SK-N-SH treated with all-trans-retinoic acid at 6 μM for 48 hours (cell line): ENCODE data around the gene YJU2.
"Not testable (repeated sequence)": the region's sequence is repeated elsewhere in the genome, so short reads cannot be mapped to it uniquely, and the experiment has no call there.

Experiments
- ATAC-seq: fragments of 200-7000 bp; cut with Tn5 transposase; 3 replicates; pipeline ENCODE4 v1.9.1; 2020; ENCODE audit warnings: mild to moderate bottlenecking, moderate library complexity
- ARNTL ChIP-seq: fragments of 450-650 bp; formaldehyde crosslinking; IDR thresholded peaks from 2 replicates; pipeline ENCODE4 v1.5.0; 2020; ENCODE audit warnings: low read depth, mild to moderate bottlenecking, moderate library complexity, borderline replicate concordance
- BACH2 ChIP-seq: fragments of 250-450 bp; sonication (Bioruptor Pico); IDR thresholded peaks from 2 replicates; pipeline ENCODE4 v1.9.0; 2021; ENCODE audit warnings: mild to moderate bottlenecking, borderline replicate concordance
- CREB5 ChIP-seq: fragments of 250-450 bp; sonication (Bioruptor Pico); IDR thresholded peaks from 2 replicates; pipeline ENCODE4 v1.5.1; 2020; ENCODE audit warnings: low read depth, mild to moderate bottlenecking, moderate library complexity
- CSDC2 ChIP-seq: fragments of 250-450 bp; sonication (Bioruptor Pico); IDR thresholded peaks from 2 replicates; pipeline ENCODE4 v1.5.0; 2020; ENCODE audit warnings: mild to moderate bottlenecking, moderate library complexity
- CSRNP3 ChIP-seq: fragments of 250-450 bp; sonication (Bioruptor Pico); IDR thresholded peaks from 2 replicates; pipeline ENCODE4 v1.5.1; 2021; ENCODE audit warnings: mild to moderate bottlenecking, moderate library complexity
- ESRRG ChIP-seq: fragments of 250-450 bp; sonication (Bioruptor Pico); IDR thresholded peaks from 2 replicates; pipeline ENCODE4 v1.6.1; 2021; ENCODE audit warnings: mild to moderate bottlenecking
- GLIS3 ChIP-seq: fragments of 250-450 bp; sonication (Bioruptor Pico); IDR thresholded peaks from 2 replicates; pipeline ENCODE4 v1.5.0; 2020; ENCODE audit warnings: mild to moderate bottlenecking, moderate library complexity
- OSR1 ChIP-seq: fragments of 250-450 bp; sonication (Bioruptor Pico); IDR thresholded peaks from 2 replicates; pipeline ENCODE4 v1.8.0; 2022; ENCODE audit warnings: moderate library complexity, mild to moderate bottlenecking, inconsistent platforms
- PATZ1 ChIP-seq: fragments of 250-450 bp; sonication (Bioruptor Pico); IDR thresholded peaks from 2 replicates; pipeline ENCODE4 v1.8.0; 2020; ENCODE audit warnings: mild to moderate bottlenecking, moderate library complexity, borderline replicate concordance
- POU6F1 ChIP-seq: fragments of 250-450 bp; sonication (Bioruptor Pico); IDR thresholded peaks from 2 replicates; pipeline ENCODE4 v1.8.0; 2021; ENCODE audit warnings: low read depth, mild to moderate bottlenecking, moderate library complexity, borderline replicate concordance
- PPARA ChIP-seq: fragments of 250-450 bp; sonication (Bioruptor Pico); IDR thresholded peaks from 2 replicates; pipeline ENCODE4 v1.5.0; 2020; ENCODE audit warnings: mild to moderate bottlenecking, borderline replicate concordance
- RARB ChIP-seq: fragments of 250-450 bp; sonication (Bioruptor Pico); IDR thresholded peaks from 2 replicates; pipeline ENCODE4 v1.8.0; 2021; ENCODE audit warnings: mild to moderate bottlenecking, moderate library complexity
- SNAI2 ChIP-seq: fragments of 250-450 bp; sonication (Bioruptor Pico); IDR thresholded peaks from 2 replicates; pipeline ENCODE4 v1.5.0; 2020; ENCODE audit warnings: mild to moderate bottlenecking, moderate library complexity
- TCF4 ChIP-seq: fragments of 250-450 bp; sonication (Bioruptor Pico); IDR thresholded peaks from 2 replicates; pipeline ENCODE4 v1.8.0; 2021; ENCODE audit warnings: mild to moderate bottlenecking, moderate library complexity, borderline replicate concordance
- TSHZ2 ChIP-seq: fragments of 250-450 bp; sonication (Bioruptor Pico); IDR thresholded peaks from 2 replicates; pipeline ENCODE4 v1.5.0; 2020; ENCODE audit warnings: mild to moderate bottlenecking, moderate library complexity
- ZC3H10 ChIP-seq: fragments of 250-450 bp; sonication (Bioruptor Pico); IDR thresholded peaks from 2 replicates; pipeline ENCODE4 v1.5.1; 2021; ENCODE audit warnings: mild to moderate bottlenecking, moderate library complexity
- ZFP3 ChIP-seq: fragments of 250-450 bp; sonication (Bioruptor Pico); IDR thresholded peaks from 2 replicates; pipeline ENCODE4 v1.5.0; 2020; ENCODE audit warnings: mild to moderate bottlenecking, moderate library complexity
- ZFP30 ChIP-seq: fragments of 450-650 bp; formaldehyde crosslinking; IDR thresholded peaks from 2 replicates; pipeline ENCODE4 v1.5.0; 2022; ENCODE audit warnings: mild to moderate bottlenecking, moderate library complexity
- ZNF70 ChIP-seq: fragments of 450-650 bp; formaldehyde crosslinking; IDR thresholded peaks from 2 replicates; pipeline ENCODE4 v1.5.0; 2020; ENCODE audit warnings: mild to moderate bottlenecking, moderate library complexity

The YJU2 gene

GRCh38 chr19:4284176-4284958 is 37.5 kb downstream of the YJU2 start (continued):
- no peak for TF ChIP-seq PATZ1 (CRISPR knock-in tag)
- TF ChIP-seq OSR1 (CRISPR knock-in tag), result no peak
- no peak for TF ChIP-seq ZNF70 (CRISPR knock-in tag)

GRCh38 chr19:4284974-4285373 is 38.1 kb downstream of the YJU2 start:
- TF ChIP-seq BACH2 (CRISPR knock-in tag) (no peak), PPARA (no peak), POU6F1 (CRISPR knock-in tag) (no peak), ZFP3 (CRISPR knock-in tag) (no peak), CSRNP3 (CRISPR knock-in tag) (no peak), CSDC2 (no peak), OSR1 (CRISPR knock-in tag) (no peak), ZC3H10 (no peak), TCF4 (CRISPR knock-in tag) (no peak), TSHZ2 (CRISPR knock-in tag) (no peak), ARNTL (CRISPR knock-in tag) (no peak), CREB5 (CRISPR knock-in tag) (no peak), SNAI2 (CRISPR knock-in tag) (no peak)
- TF ChIP-seq, all 23 proteins: peak for 0
- no peak for ATAC-seq

- ATAC-seq, result not testable (repeated sequence)
Observed at GRCh38 chr19:4286141-4286540, 39.3 kb downstream of the YJU2 start.

GRCh38 chr19:4288091-4288777 is 41.4 kb downstream of the YJU2 start:
- ATAC-seq, result no peak
- TF ChIP-seq ZC3H10 (no peak), POU6F1 (CRISPR knock-in tag) (no peak), RARB (CRISPR knock-in tag) (no peak), SNAI2 (CRISPR knock-in tag) (no peak), ZFP30 (CRISPR knock-in tag) (no peak), ESRRG (CRISPR knock-in tag) (no peak), ARNTL (CRISPR knock-in tag) (no peak), TCF4 (CRISPR knock-in tag) (no peak), CSRNP3 (CRISPR knock-in tag) (no peak), OSR1 (CRISPR knock-in tag) (no peak), GLIS3 (CRISPR knock-in tag) (no peak), ZNF70 (CRISPR knock-in tag) (no peak), ZFP3 (CRISPR knock-in tag) (no peak)
